KMS-11 (cell line): ENCODE data around the gene IRF1.

Experiments
- H2AFZ ChIP-seq: fragments of 200-600 bp; sonication (generic); 2 replicates; pipeline ENCODE4 v1.6.1; 2016; ENCODE audit warnings: antibody characterized with exemption, mixed run types, low read depth
- H3K27ac ChIP-seq: fragments of 200-600 bp; sonication (generic); 2 replicates; pipeline ENCODE4 v1.6.1; 2016; ENCODE audit warnings: mild to moderate bottlenecking, mixed run types
- H3K27me3 ChIP-seq: fragments of 200-600 bp; sonication (generic); 2 replicates; pipeline ENCODE4 v1.6.1; 2017; ENCODE audit warnings: mild to moderate bottlenecking, low read depth, mixed run types, moderate library complexity; ENCODE audit not compliant: insufficient read depth
- H3K36me3 ChIP-seq: fragments of 200-600 bp; sonication (generic); 2 replicates; pipeline ENCODE4 v1.6.1; 2017; ENCODE audit warnings: mild to moderate bottlenecking, mixed run types; ENCODE audit not compliant: insufficient read depth
- H3K4me1 ChIP-seq: fragments of 200-600 bp; sonication (generic); 2 replicates; pipeline ENCODE4 v1.6.1; 2016; ENCODE audit warnings: mild to moderate bottlenecking, low read depth, mixed run types; ENCODE audit not compliant: poor library complexity, severe bottlenecking
- H3K4me2 ChIP-seq: fragments of 200-600 bp; sonication (generic); 2 replicates; pipeline ENCODE4 v1.7.0; 2016; ENCODE audit warnings: mild to moderate bottlenecking, mixed run types
- H3K4me3 ChIP-seq: fragments of 200-600 bp; sonication (generic); IDR thresholded peaks from 2 replicates; pipeline ENCODE4 v1.6.1; 2017; ENCODE audit warnings: low read depth, low read length, mixed read lengths; ENCODE audit not compliant: insufficient read depth
- H3K79me2 ChIP-seq: fragments of 200-600 bp; sonication (generic); 2 replicates; pipeline ENCODE4 v1.6.1; 2016; ENCODE audit warnings: low read depth, mixed run types; ENCODE audit not compliant: insufficient read depth
- H3K9ac ChIP-seq: fragments of 200-600 bp; sonication (generic); 2 replicates; pipeline ENCODE4 v1.6.1; 2016; ENCODE audit warnings: mild to moderate bottlenecking, mixed run types
- H4K20me1 ChIP-seq: fragments of 200-600 bp; sonication (generic); 2 replicates; pipeline ENCODE4 v1.6.1; 2016; ENCODE audit warnings: mild to moderate bottlenecking, mixed run types; ENCODE audit not compliant: insufficient read depth
- TF ChIP-seq, protein P1 (sequence below): fragments of 200-600 bp; sonication (generic); conservative IDR thresholded peaks from 2 replicates; pipeline ENCODE4 v1.6.1; 2017; ENCODE audit warnings: low read depth, mild to moderate bottlenecking, antibody characterized with exemption, low read length, moderate library complexity, mixed read lengths

Gene IRF1

DNA sequence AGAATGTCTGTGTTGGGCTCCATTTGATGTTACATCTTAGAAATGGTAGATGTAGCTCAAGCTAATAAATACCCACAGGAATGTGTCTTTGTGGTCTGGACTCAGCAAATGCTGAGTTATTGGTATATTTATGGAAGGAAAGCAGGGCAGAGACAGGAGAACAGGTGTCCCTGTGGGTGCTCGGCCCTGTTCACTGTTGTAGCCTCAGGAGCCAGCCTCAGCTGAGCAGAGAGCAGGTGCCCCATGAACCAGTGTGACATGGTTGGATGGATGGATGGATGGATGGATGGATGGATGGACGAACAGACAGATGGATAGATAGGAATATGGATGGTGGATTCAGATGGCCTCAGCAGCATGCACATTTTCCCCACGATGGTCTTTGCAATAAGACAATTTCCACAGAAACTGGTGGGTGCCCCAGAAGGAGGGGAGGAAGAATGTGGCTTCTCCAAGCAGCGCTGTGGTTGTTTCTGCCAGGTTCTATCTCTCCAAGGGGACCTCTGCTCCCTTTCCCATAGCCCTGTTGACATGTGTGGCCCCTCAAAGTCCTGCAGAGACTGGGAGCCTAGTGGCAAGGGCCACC is 8.2 kb upstream of the IRF1 start:
- Histone ChIP-seq H2AFZ (no peak overlapping the region), H3K27me3 (no peaks in the 10 kb centered on the region), H3K4me2 (peak overlapping the region; percentile 99), H4K20me1 (no peaks in the 10 kb centered on the region), H3K4me1 (peaks cover 80% of the 10 kb centered on the region), H3K36me3 (no peaks in the 10 kb centered on the region), H3K27ac (peak overlapping the region; percentile 74), H3K79me2 (no peaks in the 10 kb centered on the region), H3K9ac (no peak overlapping the region; the same call in 1 of the 2 replicates), H3K4me3 (no peak overlapping the region)
- TF ChIP-seq, protein P1, sequence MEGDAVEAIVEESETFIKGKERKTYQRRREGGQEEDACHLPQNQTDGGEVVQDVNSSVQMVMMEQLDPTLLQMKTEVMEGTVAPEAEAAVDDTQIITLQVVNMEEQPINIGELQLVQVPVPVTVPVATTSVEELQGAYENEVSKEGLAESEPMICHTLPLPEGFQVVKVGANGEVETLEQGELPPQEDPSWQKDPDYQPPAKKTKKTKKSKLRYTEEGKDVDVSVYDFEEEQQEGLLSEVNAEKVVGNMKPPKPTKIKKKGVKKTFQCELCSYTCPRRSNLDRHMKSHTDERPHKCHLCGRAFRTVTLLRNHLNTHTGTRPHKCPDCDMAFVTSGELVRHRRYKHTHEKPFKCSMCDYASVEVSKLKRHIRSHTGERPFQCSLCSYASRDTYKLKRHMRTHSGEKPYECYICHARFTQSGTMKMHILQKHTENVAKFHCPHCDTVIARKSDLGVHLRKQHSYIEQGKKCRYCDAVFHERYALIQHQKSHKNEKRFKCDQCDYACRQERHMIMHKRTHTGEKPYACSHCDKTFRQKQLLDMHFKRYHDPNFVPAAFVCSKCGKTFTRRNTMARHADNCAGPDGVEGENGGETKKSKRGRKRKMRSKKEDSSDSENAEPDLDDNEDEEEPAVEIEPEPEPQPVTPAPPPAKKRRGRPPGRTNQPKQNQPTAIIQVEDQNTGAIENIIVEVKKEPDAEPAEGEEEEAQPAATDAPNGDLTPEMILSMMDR: no peak

DNA sequence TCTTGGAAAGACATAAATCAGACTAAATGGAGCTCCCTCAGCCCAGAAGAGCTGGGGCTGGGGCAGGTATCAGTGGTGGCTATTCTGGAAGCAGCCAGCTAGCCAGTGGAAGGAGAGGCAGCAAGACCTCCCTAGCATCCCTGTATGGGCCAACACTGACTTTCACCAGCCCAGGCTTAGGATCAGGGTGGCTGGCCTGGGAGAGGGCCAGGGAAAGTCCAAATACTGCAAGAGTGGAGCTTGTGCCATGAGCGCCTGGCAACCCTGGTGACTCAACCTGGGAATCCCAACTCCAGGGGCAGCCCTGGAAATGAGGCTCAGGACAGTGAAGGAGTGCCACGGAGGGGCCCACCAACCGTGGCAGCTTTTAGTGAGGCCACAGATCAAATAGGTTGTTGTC is 7.6 kb upstream of the IRF1 start:
- Histone ChIP-seq H3K36me3 (no peaks in the 10 kb centered on the region), H4K20me1 (no peaks in the 10 kb centered on the region), H2AFZ (no peak overlapping the region), H3K4me1 (peaks cover 84% of the 10 kb centered on the region), H3K27ac (peak overlapping the region; percentile 74), H3K4me2 (peak overlapping the region; percentile 99), H3K9ac (peak overlapping the region; percentile 14; the same call in 1 of the 2 replicates), H3K4me3 (no peak overlapping the region), H3K79me2 (no peaks in the 10 kb centered on the region), H3K27me3 (no peaks in the 10 kb centered on the region)
- TF ChIP-seq, protein P1: no peak

DNA sequence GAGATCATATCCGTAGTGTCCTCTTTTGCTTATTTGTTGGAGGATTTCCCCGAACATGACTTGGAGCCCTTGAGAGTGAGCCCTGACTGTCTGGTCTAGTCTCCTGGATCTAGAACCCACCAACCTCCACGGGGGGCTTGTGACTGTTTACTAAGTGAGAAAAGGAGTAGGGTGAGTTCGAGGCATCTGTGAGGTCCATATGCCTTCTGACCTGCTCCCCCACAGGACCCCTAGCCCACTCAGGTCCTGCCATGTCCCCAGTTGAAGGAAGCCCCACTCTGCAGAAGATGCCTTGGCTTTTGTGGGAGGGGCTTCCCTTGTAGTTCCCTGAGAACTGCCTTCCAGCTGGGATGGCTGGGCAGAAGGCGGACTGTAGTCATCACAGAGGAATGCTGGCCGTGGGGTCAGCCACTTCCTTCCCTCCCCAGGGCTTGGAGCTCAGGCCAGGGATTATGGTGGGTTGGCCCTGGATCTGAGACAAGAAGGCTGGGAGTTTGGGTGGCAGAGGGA is 7.0 kb upstream of the IRF1 start:
- Histone ChIP-seq H3K27ac (peak overlapping the region; percentile 74), H2AFZ (no peak overlapping the region), H3K4me1 (peaks cover 89% of the 10 kb centered on the region), H3K79me2 (no peaks in the 10 kb centered on the region), H3K4me2 (peak overlapping the region; percentile 99), H3K4me3 (no peak overlapping the region), H3K9ac (no peak overlapping the region), H4K20me1 (no peaks in the 10 kb centered on the region), H3K36me3 (no peaks in the 10 kb centered on the region), H3K27me3 (no peaks in the 10 kb centered on the region)
- TF ChIP-seq, protein P1: no peak

DNA sequence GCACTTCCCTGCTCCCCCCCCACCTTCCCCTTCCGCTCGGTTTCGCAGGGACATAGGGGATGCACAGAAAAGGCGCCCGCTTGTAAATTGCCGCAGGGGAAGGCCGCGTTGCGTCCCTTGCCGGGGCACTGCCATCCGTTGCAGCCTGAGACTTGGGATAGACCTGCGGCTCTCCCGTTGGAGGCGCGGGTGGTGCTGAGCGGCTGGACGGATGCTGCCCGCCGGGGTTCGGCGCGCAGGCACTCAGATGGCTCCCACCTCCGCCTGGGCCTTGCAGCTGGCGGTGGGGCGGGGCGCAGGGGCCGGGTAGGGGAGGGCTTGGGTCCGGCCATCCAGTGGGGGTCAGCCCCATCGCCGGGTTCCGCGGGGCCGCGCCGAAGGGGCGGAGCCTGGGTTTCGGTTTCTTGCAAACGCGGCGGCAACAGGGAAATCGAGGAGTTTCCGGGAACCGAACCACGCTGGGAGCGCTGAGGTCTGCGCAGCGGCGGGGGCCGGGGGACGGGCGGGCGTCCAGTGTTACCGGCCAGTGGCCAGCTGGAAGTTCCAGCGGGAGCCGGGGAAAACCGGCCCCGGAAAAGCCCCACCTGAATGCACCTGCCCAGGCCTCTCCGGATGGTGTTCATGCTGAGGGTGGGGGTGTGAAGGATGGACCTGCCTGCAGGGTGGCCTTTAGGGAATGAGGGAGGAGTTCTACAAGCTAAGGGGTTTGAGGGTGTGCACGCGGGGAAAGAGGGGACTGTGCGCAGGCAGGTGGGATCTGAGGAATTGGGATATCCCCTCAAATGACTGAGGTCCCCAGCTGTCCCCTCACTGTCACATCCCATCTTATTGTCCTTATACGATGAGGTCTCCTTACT is 6.3 kb upstream of the IRF1 start:
- TF ChIP-seq, protein P1: no peak
- H3K27ac ChIP-seq: peak overlapping the region; percentile 74
- H2AFZ ChIP-seq: peak overlapping the region; percentile 82

More for the DNA sequence above, 6.3 kb upstream of the IRF1 start:
- H3K36me3 ChIP-seq: no peaks in the 10 kb centered on the region
- no peak overlapping the region for H3K4me3 ChIP-seq
- H3K79me2 ChIP-seq: no peaks in the 10 kb centered on the region
- peak overlapping the region; percentile 99 for H3K4me2 ChIP-seq
- H3K27me3 ChIP-seq: no peaks in the 10 kb centered on the region
- peaks cover 87% of the 10 kb centered on the region for H3K4me1 ChIP-seq
- no peaks in the 10 kb centered on the region for H4K20me1 ChIP-seq
- H3K9ac ChIP-seq: peak overlapping the region; percentile 61
